ENCODE results near the gene IGDCC3.

Gene IGDCC3

DNA sequence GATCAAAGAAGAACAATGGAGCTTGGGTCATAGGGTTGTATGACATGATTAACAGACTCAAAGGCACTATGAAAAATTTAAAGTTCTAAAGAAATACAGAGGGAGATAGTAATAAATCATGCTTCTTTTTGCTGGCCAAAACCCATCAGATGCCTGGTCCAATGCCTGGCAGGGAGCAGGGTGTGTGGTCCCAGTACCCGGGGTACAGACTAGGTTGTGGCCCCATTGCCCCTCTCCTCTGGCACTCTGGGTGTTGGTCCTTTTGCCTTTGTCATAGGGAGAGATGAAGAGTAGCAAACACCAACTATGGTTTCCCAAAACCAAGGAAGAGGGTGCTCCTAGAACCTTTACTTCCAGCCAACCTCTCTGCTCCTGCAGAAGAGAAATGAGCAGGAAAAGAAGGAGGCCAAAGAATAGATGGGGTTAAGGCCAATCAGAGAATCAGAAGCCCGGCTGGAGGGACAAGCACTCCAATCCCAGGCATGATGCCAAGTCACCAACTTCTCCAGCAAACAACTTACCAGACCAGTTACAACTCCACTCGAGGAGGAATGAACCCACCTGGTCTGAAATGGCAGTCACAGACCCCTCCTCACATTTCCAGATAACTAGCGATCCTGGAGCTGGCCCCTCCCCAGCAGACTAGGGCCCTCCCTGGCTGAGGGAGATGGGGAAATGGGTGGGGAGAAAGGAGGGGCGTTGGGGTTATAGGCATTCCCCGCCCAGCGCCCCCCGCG, 1.8 kb downstream of the IGDCC3 start:
- no peak overlapping the region for H3K27ac ChIP-seq (replicated peaks)
- H3K27me3 ChIP-seq (ENCODE audit: insufficient read depth, poor library complexity, severe bottlenecking) = peaks cover 71% of the 10 kb centered on the region
- DNase-seq (ENCODE audit: low read depth in 1 of 2, low spot score in 1 of 2) = no peak
- no peak overlapping the region for H3K4me3 ChIP-seq (replicated peaks; ENCODE audit: insufficient read depth, low read length)
- TF ChIP-seq, protein P1, sequence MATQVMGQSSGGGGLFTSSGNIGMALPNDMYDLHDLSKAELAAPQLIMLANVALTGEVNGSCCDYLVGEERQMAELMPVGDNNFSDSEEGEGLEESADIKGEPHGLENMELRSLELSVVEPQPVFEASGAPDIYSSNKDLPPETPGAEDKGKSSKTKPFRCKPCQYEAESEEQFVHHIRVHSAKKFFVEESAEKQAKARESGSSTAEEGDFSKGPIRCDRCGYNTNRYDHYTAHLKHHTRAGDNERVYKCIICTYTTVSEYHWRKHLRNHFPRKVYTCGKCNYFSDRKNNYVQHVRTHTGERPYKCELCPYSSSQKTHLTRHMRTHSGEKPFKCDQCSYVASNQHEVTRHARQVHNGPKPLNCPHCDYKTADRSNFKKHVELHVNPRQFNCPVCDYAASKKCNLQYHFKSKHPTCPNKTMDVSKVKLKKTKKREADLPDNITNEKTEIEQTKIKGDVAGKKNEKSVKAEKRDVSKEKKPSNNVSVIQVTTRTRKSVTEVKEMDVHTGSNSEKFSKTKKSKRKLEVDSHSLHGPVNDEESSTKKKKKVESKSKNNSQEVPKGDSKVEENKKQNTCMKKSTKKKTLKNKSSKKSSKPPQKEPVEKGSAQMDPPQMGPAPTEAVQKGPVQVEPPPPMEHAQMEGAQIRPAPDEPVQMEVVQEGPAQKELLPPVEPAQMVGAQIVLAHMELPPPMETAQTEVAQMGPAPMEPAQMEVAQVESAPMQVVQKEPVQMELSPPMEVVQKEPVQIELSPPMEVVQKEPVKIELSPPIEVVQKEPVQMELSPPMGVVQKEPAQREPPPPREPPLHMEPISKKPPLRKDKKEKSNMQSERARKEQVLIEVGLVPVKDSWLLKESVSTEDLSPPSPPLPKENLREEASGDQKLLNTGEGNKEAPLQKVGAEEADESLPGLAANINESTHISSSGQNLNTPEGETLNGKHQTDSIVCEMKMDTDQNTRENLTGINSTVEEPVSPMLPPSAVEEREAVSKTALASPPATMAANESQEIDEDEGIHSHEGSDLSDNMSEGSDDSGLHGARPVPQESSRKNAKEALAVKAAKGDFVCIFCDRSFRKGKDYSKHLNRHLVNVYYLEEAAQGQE (IDR thresholded peaks at IDR 0.05; ENCODE audit: insufficient replicate concordance, low read depth) = no peak
- TF ChIP-seq GABPA (IDR thresholded peaks at IDR 0.05; ENCODE audit: low read depth) (no peak), SPI1 (IDR thresholded peaks at IDR 0.05; ENCODE audit: borderline replicate concordance, low read depth) (no peak), POLR2AphosphoS5 (IDR thresholded peaks at IDR 0.05; ENCODE audit: low read depth) (no peak)
- TF ChIP-seq, protein P2, sequence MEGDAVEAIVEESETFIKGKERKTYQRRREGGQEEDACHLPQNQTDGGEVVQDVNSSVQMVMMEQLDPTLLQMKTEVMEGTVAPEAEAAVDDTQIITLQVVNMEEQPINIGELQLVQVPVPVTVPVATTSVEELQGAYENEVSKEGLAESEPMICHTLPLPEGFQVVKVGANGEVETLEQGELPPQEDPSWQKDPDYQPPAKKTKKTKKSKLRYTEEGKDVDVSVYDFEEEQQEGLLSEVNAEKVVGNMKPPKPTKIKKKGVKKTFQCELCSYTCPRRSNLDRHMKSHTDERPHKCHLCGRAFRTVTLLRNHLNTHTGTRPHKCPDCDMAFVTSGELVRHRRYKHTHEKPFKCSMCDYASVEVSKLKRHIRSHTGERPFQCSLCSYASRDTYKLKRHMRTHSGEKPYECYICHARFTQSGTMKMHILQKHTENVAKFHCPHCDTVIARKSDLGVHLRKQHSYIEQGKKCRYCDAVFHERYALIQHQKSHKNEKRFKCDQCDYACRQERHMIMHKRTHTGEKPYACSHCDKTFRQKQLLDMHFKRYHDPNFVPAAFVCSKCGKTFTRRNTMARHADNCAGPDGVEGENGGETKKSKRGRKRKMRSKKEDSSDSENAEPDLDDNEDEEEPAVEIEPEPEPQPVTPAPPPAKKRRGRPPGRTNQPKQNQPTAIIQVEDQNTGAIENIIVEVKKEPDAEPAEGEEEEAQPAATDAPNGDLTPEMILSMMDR (IDR thresholded peaks at IDR 0.05; ENCODE audit: insufficient read depth, low read length) = no peak

DNA sequence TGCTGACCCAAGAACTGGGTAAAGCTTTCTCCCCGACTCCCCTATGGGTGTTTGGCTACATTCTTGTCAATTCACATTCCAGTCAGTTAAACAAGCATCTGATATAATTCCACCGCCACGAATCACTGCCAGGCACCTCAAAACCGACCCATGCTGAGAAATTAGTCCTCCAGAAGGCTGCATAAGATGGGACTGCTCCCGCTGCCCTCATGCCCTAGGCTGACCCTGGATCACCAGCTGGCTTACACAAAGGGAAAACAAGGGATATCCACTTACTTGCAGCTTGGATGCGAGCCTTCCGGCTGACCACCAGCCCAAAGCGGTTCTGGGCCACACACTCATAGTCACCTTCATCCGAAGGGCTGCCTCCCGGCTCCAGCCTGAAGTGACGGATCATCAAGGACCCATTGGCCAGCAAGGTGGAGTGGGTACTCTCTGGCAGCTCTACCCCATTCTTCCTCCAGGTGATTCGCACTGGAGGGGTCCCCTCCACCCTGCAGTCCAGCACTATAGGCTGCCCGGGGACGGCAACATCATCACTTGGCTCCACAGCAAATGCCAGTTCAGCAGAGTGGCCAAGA, 2.9 kb downstream of the IGDCC3 start:
- Histone ChIP-seq H3K27ac (replicated peaks) (no peak overlapping the region), H3K27me3 (ENCODE audit: insufficient read depth, poor library complexity, severe bottlenecking) (peaks cover 62% of the 10 kb centered on the region), H3K4me3 (replicated peaks; ENCODE audit: insufficient read depth, low read length) (no peak overlapping the region)
- TF ChIP-seq POLR2AphosphoS5 (IDR thresholded peaks at IDR 0.05; ENCODE audit: low read depth) (no peak), SPI1 (IDR thresholded peaks at IDR 0.05; ENCODE audit: borderline replicate concordance, low read depth) (no peak), GABPA (IDR thresholded peaks at IDR 0.05; ENCODE audit: low read depth) (no peak)
- TF ChIP-seq, protein P2 (IDR thresholded peaks at IDR 0.05; ENCODE audit: insufficient read depth, low read length) = no peak
- TF ChIP-seq, protein P1 (IDR thresholded peaks at IDR 0.05; ENCODE audit: insufficient replicate concordance, low read depth) = no peak
- DNase-seq (ENCODE audit: low read depth in 1 of 2, low spot score in 1 of 2) = no peak

DNA sequence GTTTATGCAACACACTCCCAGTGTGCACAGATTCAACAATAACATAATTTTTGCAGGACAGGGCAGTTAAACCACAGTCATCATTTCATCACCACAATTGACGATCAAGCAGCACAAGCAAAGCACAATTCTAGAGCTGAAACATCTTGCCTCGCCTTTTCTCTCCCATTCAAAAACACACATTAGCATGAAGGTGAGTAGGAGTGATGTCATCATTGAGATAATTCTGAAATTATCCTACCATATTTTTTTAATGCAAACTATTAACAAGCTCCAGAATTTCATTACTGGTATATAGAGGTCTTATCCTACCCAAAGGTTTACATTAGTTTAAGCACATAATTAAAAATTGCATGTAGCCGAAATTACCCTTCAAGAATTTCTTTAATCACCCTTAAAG, 3.5 kb downstream of the IGDCC3 start:
- Histone ChIP-seq H3K27ac (replicated peaks) (no peak overlapping the region), H3K4me3 (replicated peaks; ENCODE audit: insufficient read depth, low read length) (no peak overlapping the region), H3K27me3 (ENCODE audit: insufficient read depth, poor library complexity, severe bottlenecking) (peaks cover 56% of the 10 kb centered on the region)
- no peak for DNase-seq (ENCODE audit: low read depth in 1 of 2, low spot score in 1 of 2)
- no peak for TF ChIP-seq POLR2AphosphoS5 (IDR thresholded peaks at IDR 0.05; ENCODE audit: low read depth)

DNA sequence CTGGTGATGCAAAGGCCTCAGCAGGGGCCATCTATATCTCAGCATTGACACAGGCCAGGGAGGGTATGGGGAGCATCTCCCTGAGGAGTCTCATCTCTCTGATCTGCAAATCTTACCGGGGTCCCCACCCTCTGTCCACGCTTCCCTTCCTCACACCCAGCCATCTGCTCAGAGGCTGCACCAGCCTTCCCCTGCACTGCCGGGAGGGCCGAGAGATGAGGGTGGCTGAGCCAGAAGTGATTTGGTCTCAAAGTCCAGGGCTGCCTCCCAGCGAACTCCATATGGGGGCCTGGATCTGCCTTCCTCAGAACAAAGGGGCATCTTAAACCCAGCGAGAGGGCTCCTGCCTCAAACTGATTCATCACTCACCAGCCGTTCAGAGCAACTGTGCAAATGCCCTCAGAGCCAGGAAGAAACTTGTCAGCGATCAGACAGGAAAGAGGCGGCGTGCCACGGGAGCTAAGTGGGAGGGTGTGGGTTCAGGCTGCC, 4.6 kb downstream of the IGDCC3 start:
- H3K4me3 ChIP-seq (replicated peaks; ENCODE audit: insufficient read depth, low read length) = no peak overlapping the region
- no peak for DNase-seq (ENCODE audit: low read depth in 1 of 2, low spot score in 1 of 2)
- H3K27me3 ChIP-seq (ENCODE audit: insufficient read depth, poor library complexity, severe bottlenecking) = peaks cover 46% of the 10 kb centered on the region
- H3K27ac ChIP-seq (replicated peaks) = no peak overlapping the region
- TF ChIP-seq GABPA (IDR thresholded peaks at IDR 0.05; ENCODE audit: low read depth) (no peak), POLR2AphosphoS5 (IDR thresholded peaks at IDR 0.05; ENCODE audit: low read depth) (no peak), SPI1 (IDR thresholded peaks at IDR 0.05; ENCODE audit: borderline replicate concordance, low read depth) (no peak)
- TF ChIP-seq, protein P2 (IDR thresholded peaks at IDR 0.05; ENCODE audit: insufficient read depth, low read length) = no peak
- TF ChIP-seq, protein P1 (IDR thresholded peaks at IDR 0.05; ENCODE audit: insufficient replicate concordance, low read depth) = no peak
